ENCODE measurements around the gene GRIA1.
"Not testable (repeated sequence)": the region's sequence is repeated elsewhere in the genome, so short reads cannot be mapped to it uniquely, and the experiment has no call there.

GRIA1 gene

GRCh38 chr5:153671653-153672346, 181.3 kb downstream of the GRIA1 start:
- DNase-seq = no peak

- DNase-seq = no peak
These were observed 182.0 kb downstream of the GRIA1 start for GRCh38 chr5:153672347-153673090.

- no peak for DNase-seq
These were observed 183.9 kb downstream of the GRIA1 start for GRCh38 chr5:153674356-153674755.

DNA sequence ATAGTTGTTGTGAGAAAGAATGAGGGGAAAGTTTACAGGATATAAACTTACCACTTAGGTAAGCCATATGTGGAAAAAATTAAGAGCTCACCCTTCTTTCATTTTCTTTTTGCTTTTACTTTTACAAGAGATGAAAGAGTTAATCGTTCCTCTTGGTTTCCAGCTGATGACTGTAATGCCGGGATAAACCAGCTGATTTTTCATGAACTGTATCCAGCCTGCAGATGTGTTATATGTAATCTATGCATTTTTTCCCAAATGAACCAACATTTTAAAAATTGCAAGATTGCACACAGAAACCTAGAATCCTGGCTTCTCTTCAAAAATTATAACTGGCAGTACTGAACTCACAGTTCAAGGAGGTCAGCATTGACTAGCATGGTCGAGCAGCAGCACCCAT, 185.9 kb downstream of the GRIA1 start:
- DNase-seq = no peak

DNA sequence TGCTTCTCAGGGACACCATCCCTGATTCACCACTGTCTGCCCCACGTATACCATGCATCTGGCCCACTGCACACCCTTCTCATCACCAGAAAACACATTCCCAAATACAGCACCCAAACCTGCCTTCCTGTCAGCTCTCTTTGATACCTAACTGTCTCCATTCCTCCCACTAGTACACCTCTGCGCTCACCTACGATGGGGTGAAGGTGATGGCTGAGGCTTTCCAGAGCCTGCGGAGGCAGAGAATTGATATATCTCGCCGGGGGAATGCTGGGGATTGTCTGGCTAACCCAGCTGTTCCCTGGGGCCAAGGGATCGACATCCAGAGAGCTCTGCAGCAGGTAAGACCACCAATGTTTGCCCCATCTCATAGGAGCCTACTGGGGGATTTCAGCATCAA, 186.4 kb downstream of the GRIA1 start:
- no peak for DNase-seq

GRCh38 chr5:153678617-153679329, 188.3 kb downstream of the GRIA1 start:
- no peak for DNase-seq

DNA sequence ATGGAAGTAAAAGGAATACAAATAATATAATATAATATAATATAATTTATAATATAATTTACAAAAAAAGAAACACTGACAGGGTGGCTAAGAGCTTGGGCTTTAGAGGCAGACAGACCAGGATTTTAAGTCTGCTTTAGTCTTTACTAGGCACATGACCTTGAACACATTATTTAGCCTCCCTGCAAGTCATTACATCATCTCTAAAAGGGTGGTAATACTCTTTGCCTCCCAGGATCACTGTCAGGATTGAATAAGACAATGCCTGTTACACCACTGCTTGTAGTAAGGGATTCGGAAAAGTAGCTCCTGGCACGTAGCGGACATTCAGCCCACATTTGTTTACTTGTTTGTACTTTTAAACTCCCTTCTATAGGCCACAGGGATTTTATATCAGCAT, 199.8 kb downstream of the GRIA1 start:
- DNase-seq = no peak

DNA sequence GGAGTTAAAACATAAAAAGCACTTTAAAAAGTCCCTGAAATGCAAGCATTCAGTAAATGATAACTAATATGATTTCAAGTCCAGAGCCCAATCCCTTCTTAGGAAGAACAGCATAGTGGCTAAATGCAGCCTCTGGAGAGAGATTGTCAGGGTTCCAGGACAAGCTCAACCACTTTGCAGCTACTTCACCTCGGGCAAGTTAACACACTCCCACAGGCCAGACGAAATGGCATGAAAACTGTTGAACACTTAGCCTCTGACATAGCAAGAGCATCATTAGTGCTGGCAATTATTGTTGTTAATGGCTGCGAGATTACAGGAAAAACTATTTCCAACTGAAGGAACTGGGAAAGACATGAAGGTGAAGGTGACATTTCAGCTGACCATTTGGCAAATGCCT, 205.8 kb downstream of the GRIA1 start:
- DNase-seq = no peak

- no peak for DNase-seq
These were observed 208.6 kb downstream of the GRIA1 start for GRCh38 chr5:153699035-153699434.

GRCh38 chr5:153700940-153701339, 210.5 kb downstream of the GRIA1 start:
- DNase-seq = no peak

DNA sequence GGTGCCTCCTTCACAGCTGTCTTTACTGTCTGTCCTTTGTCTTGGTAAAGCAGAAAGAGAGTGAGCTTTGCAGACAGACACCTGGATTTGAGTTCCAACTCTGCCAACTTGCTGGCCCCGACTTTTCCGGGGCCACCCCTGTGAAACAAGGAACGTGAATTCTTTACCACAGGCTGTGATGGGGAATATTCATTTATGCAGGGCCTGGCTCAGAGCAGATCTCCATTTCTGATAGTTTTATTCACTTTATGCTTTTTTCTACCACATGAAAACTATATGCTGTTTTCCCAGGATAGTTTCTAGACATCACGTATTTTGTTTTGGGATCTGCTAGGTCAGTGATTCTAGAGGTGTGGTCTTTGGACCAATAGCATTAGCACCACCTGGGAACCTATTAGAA, 211.8 kb downstream of the GRIA1 start:
- DNase-seq = no peak

GRCh38 chr5:153704110-153704509, 213.6 kb downstream of the GRIA1 start:
- no peak for DNase-seq

GRCh38 chr5:153707626-153708025, 217.2 kb downstream of the GRIA1 start:
- no peak for DNase-seq

DNA sequence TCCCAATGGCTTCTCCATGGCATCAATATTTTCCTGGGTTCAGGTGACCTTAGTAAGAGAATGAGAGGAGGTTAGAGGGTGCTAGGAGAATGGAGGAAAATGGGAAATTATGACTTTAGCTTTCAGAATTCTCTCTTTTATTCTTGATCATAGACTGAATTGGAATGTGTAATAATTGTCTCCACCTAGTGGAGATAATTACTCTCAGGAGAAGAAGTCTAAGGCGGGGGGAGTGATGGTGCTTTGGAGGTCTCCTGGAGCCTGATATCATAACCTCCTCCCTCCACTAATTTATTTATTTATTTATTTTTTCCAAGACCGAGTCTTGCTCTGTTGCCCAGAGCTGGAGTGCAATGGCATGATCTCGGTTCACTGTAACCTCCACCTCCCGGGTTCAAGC, 221.3 kb downstream of the GRIA1 start:
- no peak for DNase-seq

DNA sequence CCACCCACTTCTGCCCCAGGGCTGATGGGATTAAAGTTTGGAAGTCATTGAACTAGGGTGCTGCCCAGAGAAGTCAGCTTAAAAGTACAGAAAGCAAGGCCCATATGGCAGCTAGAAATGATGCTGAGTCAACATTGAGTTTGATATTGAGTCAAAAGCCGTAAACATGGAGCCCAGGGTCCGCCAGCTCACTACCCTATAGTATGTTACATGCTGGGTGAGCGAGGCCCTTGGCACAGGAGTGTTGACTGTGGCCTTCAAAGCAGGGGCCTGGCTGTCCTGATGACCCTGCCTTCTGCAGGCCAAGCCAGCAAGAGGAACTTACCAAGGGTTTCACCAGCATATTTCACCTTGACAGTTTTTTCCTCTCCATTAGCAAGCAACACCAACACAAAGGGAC, 222.5 kb downstream of the GRIA1 start:
- DNase-seq = no peak

DNA sequence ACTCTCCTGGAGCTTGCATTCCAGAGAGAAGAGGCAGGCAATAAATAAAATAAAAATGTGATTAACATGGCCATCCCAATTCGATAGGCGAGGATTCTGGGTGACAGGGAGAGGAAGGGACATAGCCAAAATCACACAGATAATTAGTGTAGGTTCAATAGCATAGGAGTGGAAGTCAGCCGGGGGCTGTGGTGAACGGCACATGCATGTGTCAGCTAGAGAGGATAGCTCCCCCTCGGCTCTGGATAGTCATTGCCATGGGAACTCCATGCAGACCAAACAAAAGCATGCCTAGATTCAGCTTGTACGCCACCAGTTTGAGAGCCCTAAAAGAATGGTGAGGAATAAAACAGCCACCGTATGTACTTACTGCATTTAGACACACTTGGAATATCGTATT, 223.5 kb downstream of the GRIA1 start:
- no peak for DNase-seq

DNA sequence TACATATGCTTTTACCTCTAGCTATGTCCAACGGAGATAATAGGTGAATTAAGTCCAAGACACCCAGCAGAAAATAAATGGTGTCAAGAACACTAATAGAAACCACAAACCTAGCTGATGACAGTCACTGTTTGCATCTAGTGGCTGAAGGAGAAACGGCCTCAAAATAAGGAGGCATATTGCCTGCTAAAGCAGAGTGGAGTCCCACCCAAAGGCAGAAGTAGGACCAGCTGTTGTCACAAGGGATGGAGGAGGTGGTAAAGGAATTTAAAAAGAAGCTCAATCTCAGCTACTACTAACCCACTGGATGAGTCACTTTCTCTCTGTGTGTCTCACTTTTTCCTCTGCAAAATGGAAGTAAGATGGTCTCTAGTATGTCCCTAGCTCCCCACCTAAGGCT, 224.3 kb downstream of the GRIA1 start:
- DNase-seq = no peak

GRCh38 chr5:153717287-153717686, 226.8 kb downstream of the GRIA1 start:
- DNase-seq = no peak

GRCh38 chr5:153718713-153719112, 228.2 kb downstream of the GRIA1 start:
- DNase-seq = no peak

DNA sequence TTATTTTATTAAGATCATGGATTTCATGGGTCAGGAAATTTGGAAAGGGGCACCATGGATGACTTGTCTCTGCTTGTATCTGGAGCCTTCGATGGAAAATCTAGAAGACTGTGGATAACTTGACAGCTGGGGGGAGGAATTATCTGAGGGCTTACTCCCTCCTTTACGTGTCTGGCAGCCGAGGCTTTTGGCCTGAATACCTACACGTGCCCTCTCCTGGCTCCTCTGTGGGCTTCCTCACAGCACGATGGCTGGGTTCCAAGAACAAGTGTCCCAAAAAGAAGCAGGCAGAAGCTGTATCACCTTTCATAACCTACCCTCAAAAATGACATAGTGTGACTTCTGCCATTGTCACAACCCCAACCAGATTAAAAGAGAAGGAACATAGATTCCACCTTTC, 228.9 kb downstream of the GRIA1 start:
- no peak for DNase-seq

GRCh38 chr5:153723022-153723610, 232.6 kb downstream of the GRIA1 start:
- not testable (repeated sequence) for DNase-seq

GRCh38 chr5:153742060-153742459, 251.6 kb downstream of the GRIA1 start:
- no peak for DNase-seq

DNA sequence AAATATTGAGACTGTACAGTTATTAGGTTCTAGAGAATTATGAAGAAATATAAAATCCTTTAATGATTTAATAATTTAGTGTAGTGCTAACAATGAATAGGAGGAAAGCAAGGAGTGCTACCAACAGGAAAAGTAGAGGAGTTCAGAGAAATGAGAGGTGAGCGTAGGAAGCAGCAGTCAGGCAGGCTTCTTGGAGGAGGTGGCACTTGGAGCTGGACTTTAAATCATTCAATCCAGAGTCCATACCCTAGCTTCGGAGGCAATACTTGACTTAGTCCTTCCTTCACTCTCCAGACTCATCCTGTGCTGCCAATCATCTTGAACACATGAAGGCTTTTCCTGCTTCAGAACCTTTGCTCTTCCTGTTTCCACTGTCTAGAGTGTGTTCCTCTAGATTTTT, 254.3 kb downstream of the GRIA1 start:
- DNase-seq = no peak
